GM10847 (cell line): ENCODE data around the gene TAF3.

Experiments
- POLR2A ChIP-seq: IDR thresholded peaks from 2 replicates; pipeline ENCODE4 v1.6.1; 2011; ENCODE audit not compliant: insufficient read length; ENCODE audit errors: extremely low read depth

TAF3 gene

DNA sequence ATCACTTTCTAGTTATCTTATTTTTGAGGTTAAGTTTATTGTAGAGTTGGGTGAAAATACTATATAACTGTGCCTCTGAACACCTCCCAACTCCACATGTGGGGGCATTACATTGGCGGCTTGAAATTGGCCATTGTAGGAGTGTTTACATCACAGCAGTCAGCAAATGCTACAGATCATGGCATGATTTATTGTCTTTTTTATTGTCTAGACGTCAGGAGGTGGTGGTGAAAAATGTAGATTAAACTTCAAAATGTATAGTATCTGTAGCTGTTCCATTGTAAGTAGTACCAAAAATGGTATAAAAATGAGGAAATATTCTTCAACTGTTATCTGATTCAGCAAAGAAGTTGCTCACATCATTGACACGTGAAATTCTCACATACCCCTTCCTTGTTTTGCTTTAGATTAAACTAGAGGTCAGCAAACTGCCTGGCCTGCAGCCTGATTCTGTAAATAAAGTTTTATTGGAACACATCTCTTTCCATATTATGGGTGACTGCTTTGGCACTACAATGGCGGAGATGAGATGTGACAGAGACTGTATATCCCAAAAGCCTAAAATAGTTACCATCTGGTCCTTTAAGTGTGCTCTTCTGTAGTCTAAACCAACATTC lies 35.0 kb downstream of the TAF3 start:
- no peak for TF ChIP-seq POLR2A

DNA sequence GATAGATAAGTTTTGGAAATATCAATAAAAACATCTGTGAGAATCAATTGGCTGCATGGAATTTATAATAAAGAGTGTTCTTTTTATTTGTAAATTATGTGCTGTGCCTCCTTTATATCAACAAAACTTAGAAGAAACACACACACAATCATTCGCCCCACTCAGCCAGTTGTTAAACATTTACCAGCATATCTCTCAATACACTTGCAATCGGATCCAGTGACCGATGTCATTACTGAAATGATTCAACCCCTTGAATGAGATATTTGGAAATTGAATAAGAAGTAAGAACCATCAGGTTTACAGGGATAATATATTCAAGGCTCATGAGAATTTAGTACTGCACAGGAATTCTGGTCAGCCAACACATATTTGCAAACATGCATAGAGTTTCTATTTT lies 35.6 kb downstream of the TAF3 start:
- TF ChIP-seq POLR2A, result no peak

DNA sequence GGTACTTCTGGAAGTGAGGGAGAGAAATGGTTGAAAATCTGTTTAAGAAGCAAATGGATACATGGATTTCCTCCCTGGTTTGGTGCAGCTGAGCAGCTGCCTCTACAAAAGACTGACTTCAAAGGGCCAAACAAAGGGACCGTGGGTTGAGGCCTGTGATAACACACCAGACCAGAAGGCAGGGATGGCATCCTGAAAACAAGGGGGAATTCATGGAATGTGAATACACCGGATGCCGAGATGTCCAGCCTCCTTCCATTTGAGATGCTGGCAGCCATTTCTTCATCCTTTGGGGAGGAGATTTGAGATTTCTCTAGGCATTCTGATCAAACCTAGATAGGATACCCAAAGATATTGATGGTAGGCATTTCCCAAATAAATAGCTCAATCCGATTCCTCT lies 36.9 kb downstream of the TAF3 start:
- no peak for TF ChIP-seq POLR2A

DNA sequence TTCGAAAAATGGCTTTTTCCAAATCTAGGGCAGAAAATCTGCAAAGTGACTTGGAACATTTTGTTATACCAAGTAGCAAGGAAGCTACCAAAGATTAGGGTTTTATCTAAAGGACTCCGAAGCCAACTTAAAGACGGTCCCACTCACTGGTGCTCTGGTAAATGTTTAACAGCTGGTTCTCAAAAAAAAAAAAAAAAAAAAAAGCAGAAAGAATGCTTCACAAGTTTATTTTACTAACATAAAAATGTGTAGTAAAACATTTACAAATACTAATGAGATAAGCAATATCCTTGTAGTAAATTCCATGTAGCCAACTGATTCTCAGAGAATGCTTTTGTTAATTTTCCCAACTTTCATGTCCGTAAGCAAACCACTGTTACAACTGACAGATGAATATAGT lies 38.4 kb downstream of the TAF3 start:
- TF ChIP-seq POLR2A, result no peak

DNA sequence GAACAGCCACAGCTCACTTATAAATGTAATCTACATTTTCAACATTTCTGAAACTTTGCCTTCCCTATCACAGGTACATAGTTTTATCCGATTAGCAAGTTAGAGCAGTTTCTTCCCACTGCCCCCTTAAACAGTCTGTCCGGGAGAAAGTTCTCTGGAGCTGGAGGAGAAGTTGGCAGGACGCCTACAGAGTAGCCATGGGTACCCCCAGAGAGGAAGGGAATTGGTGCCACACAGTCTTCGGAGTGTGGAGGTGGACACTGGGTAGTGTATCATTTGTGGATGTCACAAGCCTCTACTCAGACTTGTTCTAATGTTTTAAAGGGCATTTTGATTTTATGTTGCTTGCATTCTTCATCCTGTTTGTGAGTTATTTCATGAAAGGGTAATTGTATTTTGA lies 39.0 kb downstream of the TAF3 start:
- TF ChIP-seq POLR2A, result no peak

DNA sequence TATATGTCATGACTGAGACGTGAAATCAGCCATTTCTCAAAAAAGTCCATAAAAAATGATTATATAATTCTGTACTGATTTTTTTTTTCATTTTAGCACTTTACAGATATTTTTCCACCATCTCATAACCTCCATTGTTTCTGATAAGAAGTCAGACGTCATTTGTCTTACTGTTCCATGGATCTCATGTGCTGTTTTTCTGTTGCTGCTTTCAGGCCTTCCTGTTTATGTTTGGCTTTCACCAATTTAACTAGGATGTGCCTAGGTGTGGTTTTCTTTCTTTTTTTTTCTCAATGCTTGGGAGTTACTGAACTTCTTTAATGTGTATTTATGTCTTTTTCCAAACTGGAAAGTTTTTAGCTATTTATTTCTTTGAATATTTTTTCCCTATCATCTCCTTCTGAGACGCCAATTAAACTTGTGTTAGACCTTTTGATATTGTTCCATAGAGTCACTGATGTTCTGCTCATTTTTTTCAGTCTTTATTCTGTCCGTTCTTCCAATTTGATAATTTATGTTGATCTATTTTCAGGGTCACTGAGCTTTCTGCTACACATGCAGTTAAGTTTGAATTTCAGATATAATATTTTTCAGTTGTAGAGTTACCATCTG lies 43.3 kb downstream of the TAF3 start:
- TF ChIP-seq POLR2A, result no peak

DNA sequence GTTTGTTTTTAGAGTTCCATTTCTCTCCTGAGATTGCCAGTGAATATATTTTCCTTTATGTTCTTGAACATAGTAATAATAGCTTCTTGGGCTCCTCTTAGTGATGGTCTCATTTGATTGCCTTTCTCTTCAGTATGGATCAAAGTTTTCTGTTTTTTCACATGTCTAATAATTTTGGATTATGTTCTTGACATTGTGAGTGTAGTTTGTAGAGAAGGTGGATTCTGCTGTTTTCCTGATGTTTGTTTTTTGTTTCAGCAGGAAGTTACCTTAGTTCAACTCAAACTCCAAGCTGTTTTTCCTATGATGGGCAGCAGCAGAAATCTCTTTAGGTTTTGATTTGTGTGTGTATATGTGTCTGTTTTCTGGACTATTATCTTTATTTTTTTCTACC lies 43.8 kb downstream of the TAF3 start:
- TF ChIP-seq POLR2A, result no peak

DNA sequence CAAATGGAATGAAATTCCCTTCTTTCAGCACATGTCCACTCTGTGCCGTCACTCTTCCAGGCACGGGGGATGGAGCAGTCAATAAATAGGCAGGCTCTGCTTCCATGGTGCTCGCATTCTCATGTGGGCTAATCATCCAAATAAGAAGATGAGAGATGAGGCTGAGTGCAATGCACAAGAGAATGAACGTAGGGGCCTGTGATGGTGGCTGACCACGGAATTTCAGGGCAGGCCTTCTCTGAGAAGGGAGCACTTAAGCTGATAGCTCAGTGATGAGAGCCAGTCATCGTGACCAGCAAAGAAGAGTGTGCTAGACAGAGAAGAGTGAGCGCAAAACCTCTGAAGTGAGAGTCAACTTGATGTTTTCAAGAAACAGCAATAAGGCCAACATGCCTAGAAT lies 47.9 kb downstream of the TAF3 start:
- TF ChIP-seq POLR2A, result no peak

DNA sequence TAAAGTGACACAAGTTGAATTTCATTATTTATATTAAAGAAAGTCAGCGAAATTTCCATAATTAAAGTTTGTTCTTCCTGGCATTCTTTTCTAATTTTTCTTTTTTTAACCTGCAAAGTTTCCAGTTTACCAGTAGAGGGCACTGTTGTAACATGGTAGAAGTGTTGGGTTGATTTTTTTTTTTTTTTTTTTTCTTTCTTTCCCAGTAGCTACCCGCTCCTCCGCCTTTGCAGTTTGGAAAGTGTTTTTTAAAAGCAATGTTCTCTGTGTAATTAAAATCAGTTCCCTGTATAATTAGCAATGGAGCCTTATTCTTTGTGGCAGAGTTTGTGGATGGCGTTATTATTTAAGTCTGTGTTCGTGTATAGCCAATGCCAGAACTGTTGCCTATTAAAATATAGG lies 53.7 kb downstream of the TAF3 start:
- no peak for TF ChIP-seq POLR2A

DNA sequence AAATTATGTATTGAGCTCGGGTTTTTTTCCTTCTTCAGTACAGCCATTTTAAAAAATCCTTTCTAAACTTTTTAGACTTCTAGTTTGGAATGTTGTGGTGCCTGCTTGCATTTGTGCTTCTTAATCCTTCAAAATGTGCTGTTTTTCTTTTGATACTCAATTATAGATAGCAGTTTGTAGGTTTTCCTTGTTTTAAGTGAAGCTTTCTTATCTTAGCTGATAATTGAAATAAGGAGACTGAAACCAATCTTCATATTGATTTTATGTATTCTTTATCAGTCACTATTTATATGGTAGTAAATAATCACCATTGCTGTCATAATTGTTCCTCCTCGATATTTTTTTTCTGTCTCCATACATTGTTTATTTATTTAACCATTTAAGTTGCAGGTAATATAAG lies 56.6 kb downstream of the TAF3 start:
- TF ChIP-seq POLR2A, result no peak

DNA sequence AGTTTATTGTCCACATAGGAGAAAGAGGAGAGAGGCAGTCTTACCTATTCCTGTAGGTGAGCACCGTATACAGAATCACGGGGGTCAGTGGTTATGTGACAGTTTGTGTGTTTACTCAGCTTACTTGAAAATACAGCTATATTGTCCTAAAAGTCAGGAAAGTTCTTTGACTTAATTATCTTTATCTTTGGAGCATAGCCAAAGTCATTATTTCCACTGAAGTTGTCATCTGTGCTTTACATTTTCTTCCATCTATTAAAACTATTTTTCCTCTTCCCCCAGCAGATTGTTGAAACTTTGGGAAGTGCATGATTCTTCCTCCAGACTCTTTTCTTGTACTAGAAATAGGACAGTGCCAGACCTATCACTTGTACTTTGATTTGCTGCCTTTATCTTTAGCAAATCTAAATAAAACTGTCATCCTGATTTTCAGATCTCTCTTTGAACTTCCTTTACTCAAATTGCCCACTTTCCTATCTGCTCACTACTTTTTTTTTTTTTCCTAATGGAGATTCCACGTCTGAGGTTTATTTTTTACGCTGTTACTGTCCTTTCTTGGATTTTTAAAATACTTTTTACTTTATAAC lies 58.3 kb downstream of the TAF3 start:
- TF ChIP-seq POLR2A, result no peak

DNA sequence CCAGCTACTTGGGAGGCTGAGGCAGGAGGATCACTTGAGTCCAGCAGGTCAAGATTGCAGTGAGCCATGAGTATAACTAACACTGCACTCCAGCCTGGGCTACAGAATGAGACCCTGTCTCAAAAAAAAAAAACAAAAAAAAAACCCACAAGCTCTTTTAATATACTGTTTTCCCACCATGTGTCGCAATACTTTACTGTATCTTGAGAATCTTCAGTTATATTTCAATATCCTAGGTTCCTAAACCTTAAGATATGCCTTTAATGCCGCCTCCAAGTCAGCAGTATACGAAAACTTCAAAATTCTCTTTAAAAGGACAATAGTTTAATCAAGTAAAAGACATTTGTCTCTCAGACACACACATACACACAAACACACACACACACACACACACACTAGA lies 62.8 kb downstream of the TAF3 start:
- TF ChIP-seq POLR2A, result no peak

DNA sequence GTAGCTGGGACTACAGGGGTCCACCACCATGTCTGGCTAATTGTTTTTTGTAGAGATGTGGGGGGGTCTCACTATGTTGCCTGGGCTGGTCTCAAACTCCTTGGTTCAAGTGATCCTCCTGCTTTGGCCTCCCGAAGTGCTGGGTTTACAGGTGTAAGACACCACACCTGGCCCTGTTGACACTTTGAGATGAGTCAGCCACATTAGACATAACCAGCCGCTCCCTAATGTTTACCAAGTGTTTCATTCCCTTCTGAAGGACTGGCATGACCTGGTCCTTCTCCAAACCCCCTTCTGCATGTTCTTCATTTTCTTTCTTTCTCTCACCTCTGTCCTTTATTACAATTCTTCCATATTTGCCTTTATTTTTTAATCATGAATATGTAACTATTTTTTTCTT lies 67.8 kb downstream of the TAF3 start:
- TF ChIP-seq POLR2A, result no peak

DNA sequence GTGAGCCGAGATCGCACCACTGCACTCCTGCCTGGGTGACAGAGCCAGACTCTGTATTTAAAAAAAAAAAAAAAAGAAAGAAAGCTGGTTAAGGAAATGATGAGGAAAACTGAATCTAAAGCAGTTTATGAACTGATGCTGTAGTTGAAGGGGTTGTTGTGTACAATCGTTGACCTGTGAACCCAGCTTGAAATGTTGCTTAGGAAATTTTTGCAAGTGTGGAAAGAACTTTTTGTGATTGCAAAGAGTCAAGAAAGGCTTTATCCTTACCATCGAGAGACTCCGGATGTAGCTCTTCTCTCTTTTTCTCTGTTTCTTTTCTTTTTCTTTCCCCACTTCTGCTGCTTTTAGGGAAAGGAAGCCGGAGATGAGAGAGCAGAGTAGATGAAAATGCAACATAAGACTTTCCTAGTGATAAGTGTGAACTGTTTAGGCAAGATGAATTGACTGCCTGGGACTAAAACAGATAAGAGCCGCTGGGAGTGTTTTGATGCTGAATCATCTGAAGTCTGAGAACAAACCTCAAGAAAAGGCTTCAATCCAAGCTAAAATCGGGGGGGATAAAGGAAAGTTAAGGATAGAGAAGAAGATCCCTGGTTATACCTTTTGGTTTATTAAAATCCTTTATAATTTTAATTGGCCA lies 69.0 kb downstream of the TAF3 start:
- no peak for TF ChIP-seq POLR2A

DNA sequence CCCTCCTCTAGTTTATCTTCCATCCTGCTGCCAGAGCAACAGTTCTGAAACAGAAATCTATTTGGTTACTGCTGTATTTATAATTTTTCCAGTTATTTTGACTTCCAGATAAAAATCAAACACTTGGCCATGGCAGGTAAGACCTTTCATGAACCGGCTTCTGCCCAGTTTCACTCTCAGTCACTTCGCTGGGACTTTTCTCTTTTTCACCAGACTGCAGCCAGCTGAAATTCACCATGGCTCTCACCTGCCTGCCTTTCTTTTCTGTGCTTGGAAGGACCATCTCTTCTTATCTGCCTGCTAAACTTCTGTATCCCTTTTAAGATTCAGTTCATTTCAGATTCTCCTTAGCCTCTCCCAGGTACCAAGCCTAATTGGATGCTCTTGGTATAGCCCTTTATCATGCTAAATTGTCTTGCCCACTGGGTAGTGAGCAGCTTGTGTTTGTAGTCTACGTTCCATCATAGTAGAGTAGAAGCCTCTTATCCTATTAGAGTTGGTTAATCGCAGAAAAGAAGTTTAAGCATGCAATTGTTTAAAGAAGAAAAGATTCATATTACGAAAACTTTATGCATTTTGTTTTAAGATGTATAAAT lies 71.7 kb downstream of the TAF3 start:
- TF ChIP-seq POLR2A, result no peak

DNA sequence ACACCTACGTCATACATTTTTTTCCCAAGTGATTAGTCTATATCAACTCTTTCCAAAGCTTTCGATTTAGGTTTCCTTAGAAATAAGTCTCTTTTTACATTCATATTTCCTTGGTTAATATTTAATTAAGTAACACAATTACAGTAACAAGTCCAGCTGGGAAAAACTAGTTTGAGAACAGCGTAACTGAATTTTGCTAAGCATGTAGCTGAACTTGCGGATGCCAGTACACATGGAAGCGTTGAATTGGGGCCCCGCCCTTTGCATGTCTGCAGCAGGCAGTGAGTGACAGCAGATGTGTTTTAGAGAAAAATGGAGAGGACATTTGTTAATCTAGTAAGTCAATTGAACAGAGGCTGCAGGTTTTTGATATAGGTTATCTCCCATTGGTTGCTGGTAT lies 72.5 kb downstream of the TAF3 start:
- TF ChIP-seq POLR2A, result no peak
